Fibroblast of lung (primary cell): ENCODE results near the gene OSBPL9. TPM values are rescaled to one million over a fixed set of nuclear protein-coding genes. Genes with fewer than 3 reads are reported as not detected.

Experiments
- DNase-seq, 2 donors: peaks; one replicate each; pipeline versions ENCODE4 v3.0.0 to v3.0.0-alpha.2; 2010; ENCODE audit warnings: low read depth in 2 of 2
- H2AFZ ChIP-seq: 2 replicates; pipeline ENCODE4 v1.5.1; 2012; ENCODE audit warnings: low read length, control low read depth, inconsistent platforms
- H3K27ac ChIP-seq: 2 replicates; pipeline ENCODE4 v1.5.1; 2011; ENCODE audit warnings: low read length, control low read depth; ENCODE audit not compliant: insufficient read depth
- H3K27me3 ChIP-seq: 2 replicates; pipeline ENCODE4 v1.5.1; 2011; ENCODE audit warnings: mild to moderate bottlenecking, low read length; ENCODE audit not compliant: control insufficient read depth, insufficient read depth
- H3K36me3 ChIP-seq: 2 replicates; pipeline ENCODE4 v1.5.1; 2011; ENCODE audit warnings: low read length; ENCODE audit not compliant: control insufficient read depth, insufficient read depth
- H3K4me1 ChIP-seq: 2 replicates; pipeline ENCODE4 v1.5.1; 2011; ENCODE audit warnings: low read length; ENCODE audit not compliant: control insufficient read depth, insufficient read depth; ENCODE audit errors: extremely low read depth
- H3K4me2 ChIP-seq: 2 replicates; pipeline ENCODE4 v1.5.1; 2011; ENCODE audit warnings: low read length, control low read depth; ENCODE audit not compliant: insufficient read depth; ENCODE audit errors: extremely low read depth
- H3K4me3 ChIP-seq, 4 experiments: fragments of 200-600 bp in 1 of 4; sonication (generic) in 1 of 4; replicated peaks in 1 of 4; 2 replicates each; pipeline ENCODE4 v1.5.1; 2011 to 2016; ENCODE audit warnings: low read length in 4 of 4, low read depth in 3 of 4, mild to moderate bottlenecking in 3 of 4, control low read depth in 2 of 4, inconsistent platforms in 1 of 4, mixed read lengths in 1 of 4; ENCODE audit not compliant: insufficient read depth in 1 of 4; ENCODE audit errors: control extremely low read depth in 1 of 4
- H3K79me2 ChIP-seq: 2 replicates; pipeline ENCODE4 v1.5.1; 2012; ENCODE audit warnings: mild to moderate bottlenecking, low read length, inconsistent platforms; ENCODE audit not compliant: control insufficient read depth, insufficient read depth
- H3K9ac ChIP-seq: 2 replicates; pipeline ENCODE4 v1.5.1; 2011; ENCODE audit warnings: mild to moderate bottlenecking, low read length, control low read depth; ENCODE audit not compliant: insufficient read depth
- H3K9me3 ChIP-seq: 2 replicates; pipeline ENCODE4 v1.5.1; 2012; ENCODE audit warnings: low read depth, low read length; ENCODE audit not compliant: control insufficient read depth, insufficient read depth
- H4K20me1 ChIP-seq: 2 replicates; pipeline ENCODE4 v1.5.1; 2011; ENCODE audit warnings: low read length; ENCODE audit not compliant: control insufficient read depth, insufficient read depth; ENCODE audit errors: extremely low read depth
- EZH2 ChIP-seq: IDR thresholded peaks from 2 replicates; pipeline ENCODE4 v1.5.1; 2012; ENCODE audit warnings: low read length, control low read depth, mild to moderate bottlenecking; ENCODE audit errors: missing control alignments
- polyA plus RNA-seq, 2 donors: library from polyadenylated mRNA; depleted of rRNA in 1 of 2; stranded (reverse) in 1 of 2; unstranded in 1 of 2; fragments of >200 nt; gene quantifications; 2 replicates each; pipeline ENCODE4 v1.2.1, GENCODE V29; 2011 to 2012; ENCODE audit warnings: missing spikeins in 1 of 2
- total RNA-seq: library from RNA; depleted of rRNA; stranded (reverse); fragments of >200 nt; gene quantifications from 2 replicates; pipeline ENCODE4 v1.2.1, GENCODE V29; 2014
- TF ChIP-seq, protein P1 (sequence below), 2 donors: IDR thresholded peaks in 1 of 2; conservative IDR thresholded peaks in 1 of 2; 1 replicate in 1 of 2; 2 replicates in 1 of 2; pipeline ENCODE4 v1.5.1; 2011 to 2012; ENCODE audit warnings: low read length in 2 of 2, control low read depth in 1 of 2, inconsistent platforms in 1 of 2, low read depth in 1 of 2, mild to moderate bottlenecking in 1 of 2

The OSBPL9 gene
- total and polyA plus RNA-seq, 2 donors (not counting 1 experiment from before 2014, with no cell fraction given) = 62.5 to 90.7 TPM

DNA sequence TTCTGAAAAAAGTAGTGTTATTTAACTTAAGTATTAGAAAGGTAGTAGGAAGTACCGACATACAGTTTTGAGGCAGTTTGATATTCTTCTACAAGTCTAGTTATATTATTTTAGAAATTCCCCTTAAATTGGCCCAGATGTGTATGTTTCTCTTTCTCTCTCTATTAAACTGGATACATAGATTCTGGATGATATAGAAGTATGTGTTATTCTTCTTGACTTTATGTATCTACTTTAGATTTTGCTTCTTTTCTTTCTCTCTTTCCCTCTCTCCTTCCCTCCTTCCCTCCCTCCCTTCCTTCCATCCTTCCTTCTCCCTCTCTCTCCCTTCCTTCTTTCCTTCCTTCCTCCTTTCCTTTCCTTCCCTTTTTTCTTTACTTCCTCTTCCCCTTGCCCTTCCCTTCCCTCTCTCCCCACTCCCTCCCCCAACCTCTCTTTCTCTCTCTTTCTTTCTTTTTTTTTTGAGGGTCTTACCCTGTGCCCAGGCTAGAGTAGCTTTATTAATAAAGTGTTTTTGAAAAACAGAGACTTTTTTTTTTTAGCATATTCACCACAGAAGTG is 124.3 kb downstream of the OSBPL9 start:
- Histone ChIP-seq H3K27ac (no peak overlapping the region), H3K27me3 (no peaks in the 10 kb centered on the region), H3K9me3 (no peaks in the 10 kb centered on the region), H3K79me2 (no peaks in the 10 kb centered on the region), H4K20me1 (no peaks in the 10 kb centered on the region), H3K4me3 (no peak overlapping the region), H3K36me3 (no peaks in the 10 kb centered on the region), H3K4me1 (peaks cover 2% of the 10 kb centered on the region), H3K9ac (no peak overlapping the region), H2AFZ (no peak overlapping the region), H3K4me2 (no peak overlapping the region)
- DNase-seq = no peak
- TF ChIP-seq, protein P1, sequence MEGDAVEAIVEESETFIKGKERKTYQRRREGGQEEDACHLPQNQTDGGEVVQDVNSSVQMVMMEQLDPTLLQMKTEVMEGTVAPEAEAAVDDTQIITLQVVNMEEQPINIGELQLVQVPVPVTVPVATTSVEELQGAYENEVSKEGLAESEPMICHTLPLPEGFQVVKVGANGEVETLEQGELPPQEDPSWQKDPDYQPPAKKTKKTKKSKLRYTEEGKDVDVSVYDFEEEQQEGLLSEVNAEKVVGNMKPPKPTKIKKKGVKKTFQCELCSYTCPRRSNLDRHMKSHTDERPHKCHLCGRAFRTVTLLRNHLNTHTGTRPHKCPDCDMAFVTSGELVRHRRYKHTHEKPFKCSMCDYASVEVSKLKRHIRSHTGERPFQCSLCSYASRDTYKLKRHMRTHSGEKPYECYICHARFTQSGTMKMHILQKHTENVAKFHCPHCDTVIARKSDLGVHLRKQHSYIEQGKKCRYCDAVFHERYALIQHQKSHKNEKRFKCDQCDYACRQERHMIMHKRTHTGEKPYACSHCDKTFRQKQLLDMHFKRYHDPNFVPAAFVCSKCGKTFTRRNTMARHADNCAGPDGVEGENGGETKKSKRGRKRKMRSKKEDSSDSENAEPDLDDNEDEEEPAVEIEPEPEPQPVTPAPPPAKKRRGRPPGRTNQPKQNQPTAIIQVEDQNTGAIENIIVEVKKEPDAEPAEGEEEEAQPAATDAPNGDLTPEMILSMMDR (conservative IDR thresholded peaks at IDR 0.05 in 1 of 2, IDR thresholded peaks at IDR 0.05 in 1 of 2; ENCODE audit: low read depth in 1 of 2, low read length in 2 of 2) = no peak
- TF ChIP-seq EZH2 = no peak

- no peaks in the 10 kb centered on the region for H3K4me1 ChIP-seq
- H3K4me3 ChIP-seq = no peak overlapping the region
- DNase-seq = no peak
- no peak overlapping the region for H3K9ac ChIP-seq
- no peak overlapping the region for H3K4me2 ChIP-seq
- no peak overlapping the region for H3K27ac ChIP-seq
- no peak for TF ChIP-seq EZH2
- TF ChIP-seq, protein P1 (conservative IDR thresholded peaks at IDR 0.05 in 1 of 2, IDR thresholded peaks at IDR 0.05 in 1 of 2; ENCODE audit: low read depth in 1 of 2, low read length in 2 of 2) = no peak
- no peak overlapping the region for H2AFZ ChIP-seq
- H3K36me3 ChIP-seq = no peaks in the 10 kb centered on the region
- H4K20me1 ChIP-seq = no peaks in the 10 kb centered on the region
- no peaks in the 10 kb centered on the region for H3K9me3 ChIP-seq
- no peaks in the 10 kb centered on the region for H3K79me2 ChIP-seq
- H3K27me3 ChIP-seq = no peaks in the 10 kb centered on the region
Measured at GRCh38 chr1:51744506-51745303, 127.8 kb downstream of the OSBPL9 start.

DNA sequence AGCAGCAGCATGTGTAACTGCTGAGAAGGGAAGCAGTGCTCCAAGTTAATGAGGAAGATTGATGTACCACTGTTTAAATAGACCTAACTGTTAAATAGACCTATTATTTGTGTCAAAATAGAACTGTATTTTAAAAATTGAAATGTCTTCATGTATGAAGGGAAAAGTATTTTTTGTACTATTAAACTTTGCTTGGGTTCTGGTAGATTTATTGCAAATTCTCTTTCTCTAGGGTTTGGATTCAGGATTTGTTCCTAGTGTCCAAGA is 128.3 kb downstream of the OSBPL9 start:
- TF ChIP-seq EZH2 = no peak
- TF ChIP-seq, protein P1 (conservative IDR thresholded peaks at IDR 0.05 in 1 of 2, IDR thresholded peaks at IDR 0.05 in 1 of 2; ENCODE audit: low read depth in 1 of 2, low read length in 2 of 2) = no peak
- no peaks in the 10 kb centered on the region for H3K4me1 ChIP-seq
- H3K9me3 ChIP-seq = no peaks in the 10 kb centered on the region
- no peak overlapping the region for H3K9ac ChIP-seq
- no peaks in the 10 kb centered on the region for H3K27me3 ChIP-seq
- H3K36me3 ChIP-seq = no peaks in the 10 kb centered on the region
- no peak overlapping the region for H2AFZ ChIP-seq
- DNase-seq = no peak
- no peak overlapping the region for H3K4me3 ChIP-seq
- no peaks in the 10 kb centered on the region for H3K79me2 ChIP-seq
- H3K4me2 ChIP-seq = no peak overlapping the region
- no peak overlapping the region for H3K27ac ChIP-seq
- no peaks in the 10 kb centered on the region for H4K20me1 ChIP-seq
